HG03460 (cell line): ENCODE measurements around the gene BCL6B.
"Not testable (repeated sequence)": the region's sequence is repeated elsewhere in the genome, so short reads cannot be mapped to it uniquely, and the experiment has no call there.

Experiments
- ATAC-seq: cut with Tn5 transposase; IDR thresholded peaks from one replicate; pipeline ENCODE4 v1.9.1; 2021; ENCODE audit not compliant: unreplicated experiment

BCL6B gene

GRCh38 chr17:7022781-7023571 is at the start of gene BCL6B:
Gene BCL6B (plus strand): TSS chr17:7023050. CDS start chr17:7023672, 622 bp downstream.
- no peak for ATAC-seq

DNA sequence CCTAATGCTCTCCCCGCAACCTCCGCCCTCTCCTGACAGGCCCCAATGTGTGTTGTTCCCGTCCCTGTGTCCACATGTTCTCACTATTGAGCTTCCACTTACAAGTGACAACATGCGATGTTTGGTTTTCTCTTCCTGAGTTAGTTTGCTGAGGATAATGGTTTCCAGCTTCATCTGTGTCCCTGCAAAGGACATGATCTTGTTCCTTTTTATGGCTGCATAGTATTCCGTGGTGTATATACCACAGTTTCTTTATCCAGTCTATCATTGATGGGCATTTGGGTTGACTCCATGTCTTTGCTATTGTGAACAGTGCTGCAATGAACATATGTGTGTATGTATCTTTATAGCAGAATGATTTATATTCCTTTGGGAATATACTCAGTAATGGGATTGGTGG is 43.4 kb upstream of the BCL6B start:
- ATAC-seq, result not testable (repeated sequence)

DNA sequence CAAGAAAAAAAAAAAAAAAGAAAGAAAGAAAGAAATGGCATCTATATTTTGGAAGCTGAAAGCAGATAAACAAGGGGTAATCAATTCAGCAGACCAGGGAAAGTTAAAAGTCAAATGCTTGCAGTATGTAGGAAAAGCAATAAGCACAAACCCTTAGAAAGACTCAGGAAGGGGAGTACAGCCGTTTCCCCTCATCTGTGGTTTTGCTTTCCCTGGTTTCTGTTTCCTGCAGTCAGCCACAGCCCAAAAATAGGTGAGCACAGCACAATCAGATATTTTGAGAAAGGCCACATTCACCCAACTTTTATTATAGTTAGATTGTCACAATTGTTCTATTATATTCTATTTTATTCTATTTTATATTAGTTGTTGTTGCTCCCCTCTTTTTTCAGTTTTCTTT is 41.4 kb upstream of the BCL6B start:
- ATAC-seq, result no peak

- ATAC-seq, result no peak
Observed at GRCh38 chr17:6985266-6985665, 37.6 kb upstream of the BCL6B start.

GRCh38 chr17:6986676-6987075 is 36.2 kb upstream of the BCL6B start:
- ATAC-seq, result no peak

GRCh38 chr17:6989779-6990178 is 33.1 kb upstream of the BCL6B start:
- no peak for ATAC-seq

GRCh38 chr17:6993613-6994056 is 29.2 kb upstream of the BCL6B start:
- ATAC-seq, result not testable (repeated sequence)

- ATAC-seq, result no peak
Observed at GRCh38 chr17:6994118-6994598, 28.7 kb upstream of the BCL6B start.

DNA sequence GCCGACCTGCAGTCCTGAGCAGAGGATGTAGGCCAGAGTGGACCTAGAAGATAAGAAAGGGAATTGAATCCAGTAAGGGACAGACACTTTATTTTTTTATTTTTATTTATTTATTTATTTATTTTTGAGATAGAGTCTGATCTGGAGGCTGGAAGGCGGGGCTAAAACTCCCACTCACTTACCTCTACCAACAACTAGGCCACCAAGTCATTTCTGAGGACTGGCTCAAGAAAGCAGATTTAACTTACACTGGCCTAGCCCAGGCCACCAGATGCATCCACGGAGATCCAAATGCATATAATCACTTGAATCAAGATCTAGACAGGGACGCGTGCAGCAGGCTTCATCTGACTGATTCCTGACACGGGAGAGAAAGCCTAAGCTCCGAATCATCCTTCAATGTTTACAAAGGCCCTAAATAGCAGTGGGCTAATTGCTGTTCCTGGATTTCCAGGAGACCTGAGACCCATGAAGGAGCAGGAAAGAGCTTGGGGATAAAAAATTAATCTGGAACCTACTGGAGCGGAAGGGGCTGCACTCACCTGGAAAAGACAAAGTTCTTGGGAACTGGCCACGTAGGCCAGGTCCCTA is 28.1 kb upstream of the BCL6B start:
- no peak for ATAC-seq

DNA sequence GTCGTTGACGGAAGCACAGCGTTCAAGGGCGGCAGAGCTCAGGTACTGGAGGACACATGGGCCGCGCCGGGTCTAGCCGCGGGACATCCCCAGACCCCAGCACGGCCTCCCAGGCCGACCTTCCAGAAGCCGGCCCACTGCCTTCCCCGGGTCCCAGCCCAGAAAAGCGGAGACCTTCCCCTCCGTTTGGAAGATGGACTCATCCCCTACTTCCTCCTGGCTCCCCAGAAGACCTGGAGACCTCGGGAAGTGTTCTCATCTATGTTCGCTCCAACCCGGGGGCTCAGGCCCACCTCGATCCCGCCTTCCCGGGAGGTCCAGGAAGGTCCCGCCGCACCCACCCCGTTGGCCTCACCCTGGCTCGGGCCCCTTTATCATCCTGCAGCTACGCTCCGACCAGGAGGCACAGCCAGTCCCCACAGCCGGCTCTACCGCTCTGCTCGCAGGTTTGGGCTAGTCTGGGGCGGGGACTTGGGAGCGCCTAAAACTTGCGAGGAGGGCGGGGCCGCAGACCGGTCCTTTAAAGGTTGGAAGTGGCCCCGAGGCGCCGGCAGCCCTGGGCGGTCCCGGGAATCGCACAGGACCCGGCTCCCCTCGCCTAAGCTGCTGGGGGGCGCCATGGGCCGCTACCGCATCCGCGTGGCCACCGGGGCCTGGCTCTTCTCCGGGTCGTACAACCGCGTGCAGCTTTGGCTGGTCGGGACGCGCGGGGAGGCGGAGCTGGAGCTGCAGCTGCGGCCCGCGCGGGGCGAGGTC is 27.2 kb upstream of the BCL6B start, which contains the start of gene ALOX12:
ALOX12 (plus strand) TSS at position 550 of the 756 bp plus-strand sequence; CDS start at position 619, 69 bp downstream.
- ATAC-seq, result no peak

- ATAC-seq, result no peak
Observed at GRCh38 chr17:6996256-6997011, 26.4 kb upstream of the BCL6B start.

- no peak for ATAC-seq
Observed at GRCh38 chr17:6997171-6997570, 25.7 kb upstream of the BCL6B start.

GRCh38 chr17:6998855-6999508 is 23.9 kb upstream of the BCL6B start:
- no peak for ATAC-seq

GRCh38 chr17:7001318-7001961 is 21.4 kb upstream of the BCL6B start:
- no peak for ATAC-seq

- no peak for ATAC-seq
Observed at GRCh38 chr17:7002288-7003047, 20.4 kb upstream of the BCL6B start.

DNA sequence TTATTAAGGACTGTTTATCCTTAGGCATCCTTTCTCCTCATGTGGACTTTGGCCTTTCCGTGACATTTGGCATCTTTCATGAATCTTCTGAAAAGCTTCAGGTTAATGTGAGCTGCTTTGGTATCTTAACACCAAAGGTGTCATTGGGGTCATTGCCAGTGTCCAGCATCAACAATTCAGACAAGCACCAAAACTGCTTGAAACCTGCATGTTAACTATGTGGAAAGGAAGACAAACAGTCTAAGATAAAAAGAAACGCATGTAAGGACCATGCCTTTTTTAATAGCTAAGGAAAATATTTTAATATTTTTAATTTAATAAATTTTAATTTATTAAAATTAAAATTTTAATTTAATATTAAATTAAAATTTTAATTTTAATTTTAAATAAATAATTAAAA is 19.1 kb upstream of the BCL6B start:
- no peak for ATAC-seq

DNA sequence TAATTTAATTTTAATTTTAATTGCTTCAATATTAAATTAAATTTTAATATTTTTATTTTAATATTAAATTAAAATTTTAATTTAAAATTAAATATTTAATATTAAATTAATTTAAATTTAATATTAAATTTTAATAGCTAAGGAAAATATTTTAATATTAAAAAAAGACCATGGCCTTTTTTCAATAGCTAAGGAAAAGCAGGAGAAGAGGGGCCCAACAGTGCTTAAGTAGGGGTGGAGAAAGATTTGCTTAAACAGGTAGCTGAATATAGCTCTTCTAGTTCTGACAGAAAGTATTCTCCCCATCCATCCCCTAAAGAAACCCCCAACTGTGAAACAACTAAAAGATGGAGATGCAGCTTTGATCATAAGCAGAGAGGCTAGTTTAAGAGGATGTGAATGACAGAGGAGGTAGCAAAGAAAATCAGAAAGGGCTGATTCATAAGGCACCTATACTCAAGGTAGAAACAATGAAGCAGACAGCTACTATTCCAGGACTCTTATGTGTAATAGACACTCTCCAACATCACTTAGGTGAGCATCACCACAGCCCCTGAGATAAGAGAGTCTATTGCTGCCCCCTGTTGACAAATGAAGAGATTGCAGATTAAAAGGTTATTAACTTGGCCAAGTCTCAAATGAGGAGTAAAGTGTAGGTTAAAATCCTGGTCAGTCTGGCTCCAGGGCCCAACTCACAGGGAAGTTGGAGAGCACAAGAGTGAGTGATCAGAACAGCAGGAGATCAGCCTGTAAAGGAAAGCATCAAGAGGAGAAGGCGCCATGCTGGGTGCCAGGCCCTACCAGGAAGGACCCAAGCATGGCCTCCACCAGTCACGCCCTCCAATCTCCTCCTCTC is 18.2 kb upstream of the BCL6B start:
- ATAC-seq, result no peak

- no peak for ATAC-seq
Observed at GRCh38 chr17:7005716-7006115, 17.1 kb upstream of the BCL6B start.
